ENCODE data around the gene GATB.

The GATB gene

GRCh38 chr4:151808542-151808941 lies 47.7 kb upstream of the GATB start:
- no peaks in the 10 kb centered on the region for H3K9me2 ChIP-seq (ENCODE audit: low read depth, low read length)
- H3K4me2 ChIP-seq (ENCODE audit: low read length): no peak overlapping the region
- H3K9me3 ChIP-seq (ENCODE audit: low read length): no peaks in the 10 kb centered on the region
- TF ChIP-seq EZH2 (IDR thresholded peaks at IDR 0.05; ENCODE audit: borderline replicate concordance, low read length): no peak
- no peaks in the 10 kb centered on the region for H3K79me2 ChIP-seq (ENCODE audit: insufficient read depth, low read length)
- H3K27me3 ChIP-seq (ENCODE audit: insufficient read depth, low read length): no peaks in the 10 kb centered on the region
- H2AFZ ChIP-seq (ENCODE audit: low read length): no peak overlapping the region
- no peak overlapping the region for H3K4me3 ChIP-seq (ENCODE audit: low read depth, low read length, poor library complexity, severe bottlenecking)
- no peak overlapping the region for H3K9ac ChIP-seq (ENCODE audit: low read length)
- H4K20me1 ChIP-seq (ENCODE audit: insufficient read depth, low read length): no peaks in the 10 kb centered on the region
- H3F3A ChIP-seq (ENCODE audit: insufficient read depth, low read length): no peaks in the 10 kb centered on the region
- no peaks in the 10 kb centered on the region for H3K36me3 ChIP-seq (ENCODE audit: insufficient read depth, low read length)
- H3K4me1 ChIP-seq (ENCODE audit: insufficient read depth, low read length, severe bottlenecking): no peaks in the 10 kb centered on the region
- H3K27ac ChIP-seq (ENCODE audit: low read depth, low read length, poor library complexity, severe bottlenecking): no peak overlapping the region

GRCh38 chr4:151808120-151808529 lies 47.3 kb upstream of the GATB start:
- no peaks in the 10 kb centered on the region for H4K20me1 ChIP-seq (ENCODE audit: insufficient read depth, low read length)
- no peaks in the 10 kb centered on the region for H3K36me3 ChIP-seq (ENCODE audit: insufficient read depth, low read length)
- no peaks in the 10 kb centered on the region for H3K9me2 ChIP-seq (ENCODE audit: low read depth, low read length)
- H3K4me2 ChIP-seq (ENCODE audit: low read length): no peak overlapping the region
- TF ChIP-seq, protein P1, sequence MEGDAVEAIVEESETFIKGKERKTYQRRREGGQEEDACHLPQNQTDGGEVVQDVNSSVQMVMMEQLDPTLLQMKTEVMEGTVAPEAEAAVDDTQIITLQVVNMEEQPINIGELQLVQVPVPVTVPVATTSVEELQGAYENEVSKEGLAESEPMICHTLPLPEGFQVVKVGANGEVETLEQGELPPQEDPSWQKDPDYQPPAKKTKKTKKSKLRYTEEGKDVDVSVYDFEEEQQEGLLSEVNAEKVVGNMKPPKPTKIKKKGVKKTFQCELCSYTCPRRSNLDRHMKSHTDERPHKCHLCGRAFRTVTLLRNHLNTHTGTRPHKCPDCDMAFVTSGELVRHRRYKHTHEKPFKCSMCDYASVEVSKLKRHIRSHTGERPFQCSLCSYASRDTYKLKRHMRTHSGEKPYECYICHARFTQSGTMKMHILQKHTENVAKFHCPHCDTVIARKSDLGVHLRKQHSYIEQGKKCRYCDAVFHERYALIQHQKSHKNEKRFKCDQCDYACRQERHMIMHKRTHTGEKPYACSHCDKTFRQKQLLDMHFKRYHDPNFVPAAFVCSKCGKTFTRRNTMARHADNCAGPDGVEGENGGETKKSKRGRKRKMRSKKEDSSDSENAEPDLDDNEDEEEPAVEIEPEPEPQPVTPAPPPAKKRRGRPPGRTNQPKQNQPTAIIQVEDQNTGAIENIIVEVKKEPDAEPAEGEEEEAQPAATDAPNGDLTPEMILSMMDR (IDR thresholded peaks at IDR 0.05; ENCODE audit: low read length): no peak
- TF ChIP-seq EZH2 (IDR thresholded peaks at IDR 0.05; ENCODE audit: borderline replicate concordance, low read length): no peak
- no peak overlapping the region for H3K9ac ChIP-seq (ENCODE audit: low read length)
- no peaks in the 10 kb centered on the region for H3K9me3 ChIP-seq (ENCODE audit: low read length)
- H2AFZ ChIP-seq (ENCODE audit: low read length): no peak overlapping the region
- no peaks in the 10 kb centered on the region for H3K79me2 ChIP-seq (ENCODE audit: insufficient read depth, low read length)
- no peaks in the 10 kb centered on the region for H3F3A ChIP-seq (ENCODE audit: insufficient read depth, low read length)
- no peaks in the 10 kb centered on the region for H3K4me1 ChIP-seq (ENCODE audit: insufficient read depth, low read length, severe bottlenecking)
- no peak overlapping the region for H3K27ac ChIP-seq (ENCODE audit: low read depth, low read length, poor library complexity, severe bottlenecking)
- no peak overlapping the region for H3K4me3 ChIP-seq (ENCODE audit: low read depth, low read length, poor library complexity, severe bottlenecking)
- no peaks in the 10 kb centered on the region for H3K27me3 ChIP-seq (ENCODE audit: insufficient read depth, low read length)

DNA sequence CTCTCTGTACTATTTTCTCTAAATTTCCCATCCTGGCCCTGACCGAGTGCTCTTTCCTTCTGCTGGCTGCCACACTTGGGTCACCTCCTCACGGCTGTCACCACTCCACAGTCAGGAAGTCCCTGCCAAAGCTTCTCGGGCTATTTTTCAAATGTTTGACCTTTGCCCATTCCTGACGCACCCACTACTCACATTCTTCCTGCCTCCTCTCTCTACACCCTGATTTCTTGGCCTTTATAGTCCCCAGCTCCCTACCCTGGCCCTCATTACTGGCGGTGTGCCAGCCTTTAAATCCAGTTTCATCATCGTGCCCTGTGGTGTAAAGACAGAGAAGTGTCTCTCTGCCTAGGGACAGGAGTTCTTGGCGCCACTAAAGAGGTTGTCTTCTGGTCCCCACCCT lies 46.4 kb upstream of the GATB start:
- H3K9ac ChIP-seq (ENCODE audit: low read length): no peak overlapping the region
- TF ChIP-seq, protein P1 (IDR thresholded peaks at IDR 0.05; ENCODE audit: low read length): no peak
- no peak for TF ChIP-seq EZH2 (IDR thresholded peaks at IDR 0.05; ENCODE audit: borderline replicate concordance, low read length)
- no peaks in the 10 kb centered on the region for H3K4me1 ChIP-seq (ENCODE audit: insufficient read depth, low read length, severe bottlenecking)
- no peaks in the 10 kb centered on the region for H4K20me1 ChIP-seq (ENCODE audit: insufficient read depth, low read length)
- no peaks in the 10 kb centered on the region for H3K9me2 ChIP-seq (ENCODE audit: low read depth, low read length)
- H3F3A ChIP-seq (ENCODE audit: insufficient read depth, low read length): no peaks in the 10 kb centered on the region
- H3K79me2 ChIP-seq (ENCODE audit: insufficient read depth, low read length): no peaks in the 10 kb centered on the region
- H3K9me3 ChIP-seq (ENCODE audit: low read length): no peaks in the 10 kb centered on the region
- no peak overlapping the region for H2AFZ ChIP-seq (ENCODE audit: low read length)
- H3K36me3 ChIP-seq (ENCODE audit: insufficient read depth, low read length): no peaks in the 10 kb centered on the region
- H3K4me3 ChIP-seq (ENCODE audit: low read depth, low read length, poor library complexity, severe bottlenecking): no peak overlapping the region
- H3K27me3 ChIP-seq (ENCODE audit: insufficient read depth, low read length): no peaks in the 10 kb centered on the region
- no peak overlapping the region for H3K27ac ChIP-seq (ENCODE audit: low read depth, low read length, poor library complexity, severe bottlenecking)
- no peak overlapping the region for H3K4me2 ChIP-seq (ENCODE audit: low read length)

DNA sequence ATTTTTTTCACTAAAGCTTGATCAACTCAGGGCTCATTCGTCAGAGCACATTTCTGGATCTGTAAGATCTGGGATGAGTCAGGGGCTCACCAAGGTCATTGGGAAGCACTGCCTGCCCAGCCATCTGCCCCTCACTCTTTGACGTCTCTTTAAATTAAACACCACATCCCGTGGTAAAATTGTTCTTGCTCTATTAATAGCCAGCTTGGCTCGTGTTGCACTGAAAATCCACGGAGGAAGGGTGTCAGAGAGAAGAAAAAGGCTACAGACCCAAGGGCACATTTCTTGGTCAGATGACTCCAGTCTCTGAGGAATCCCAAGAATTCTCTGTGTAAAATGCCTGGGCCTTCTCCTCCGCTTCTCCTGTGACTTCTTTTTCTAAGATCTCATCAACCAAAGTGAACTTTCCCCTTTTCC lies 45.7 kb upstream of the GATB start:
- H3K4me2 ChIP-seq (ENCODE audit: low read length): no peak overlapping the region
- H3K4me3 ChIP-seq (ENCODE audit: low read depth, low read length, poor library complexity, severe bottlenecking): no peak overlapping the region
- no peaks in the 10 kb centered on the region for H3K27me3 ChIP-seq (ENCODE audit: insufficient read depth, low read length)
- H3K9ac ChIP-seq (ENCODE audit: low read length): no peak overlapping the region
- H3K27ac ChIP-seq (ENCODE audit: low read depth, low read length, poor library complexity, severe bottlenecking): no peak overlapping the region
- no peaks in the 10 kb centered on the region for H3F3A ChIP-seq (ENCODE audit: insufficient read depth, low read length)
- no peaks in the 10 kb centered on the region for H3K9me3 ChIP-seq (ENCODE audit: low read length)
- no peaks in the 10 kb centered on the region for H3K36me3 ChIP-seq (ENCODE audit: insufficient read depth, low read length)
- H2AFZ ChIP-seq (ENCODE audit: low read length): no peak overlapping the region
- no peaks in the 10 kb centered on the region for H3K9me2 ChIP-seq (ENCODE audit: low read depth, low read length)
- TF ChIP-seq, protein P1 (IDR thresholded peaks at IDR 0.05; ENCODE audit: low read length): no peak
- TF ChIP-seq EZH2 (IDR thresholded peaks at IDR 0.05; ENCODE audit: borderline replicate concordance, low read length): no peak
- no peaks in the 10 kb centered on the region for H4K20me1 ChIP-seq (ENCODE audit: insufficient read depth, low read length)
- no peaks in the 10 kb centered on the region for H3K79me2 ChIP-seq (ENCODE audit: insufficient read depth, low read length)
- no peaks in the 10 kb centered on the region for H3K4me1 ChIP-seq (ENCODE audit: insufficient read depth, low read length, severe bottlenecking)
